ENCODE results near the gene STRA8. TPM values are rescaled to one million over a fixed set of nuclear protein-coding genes. Genes with fewer than 3 reads are reported as not detected.
"Not testable (repeated sequence)": the region's sequence is repeated elsewhere in the genome, so short reads cannot be mapped to it uniquely, and the experiment has no call there.

Gene STRA8
- total and polyA plus RNA-seq, 2 donors from 2014 or later = 0.43 TPM; not detected in 1

DNA sequence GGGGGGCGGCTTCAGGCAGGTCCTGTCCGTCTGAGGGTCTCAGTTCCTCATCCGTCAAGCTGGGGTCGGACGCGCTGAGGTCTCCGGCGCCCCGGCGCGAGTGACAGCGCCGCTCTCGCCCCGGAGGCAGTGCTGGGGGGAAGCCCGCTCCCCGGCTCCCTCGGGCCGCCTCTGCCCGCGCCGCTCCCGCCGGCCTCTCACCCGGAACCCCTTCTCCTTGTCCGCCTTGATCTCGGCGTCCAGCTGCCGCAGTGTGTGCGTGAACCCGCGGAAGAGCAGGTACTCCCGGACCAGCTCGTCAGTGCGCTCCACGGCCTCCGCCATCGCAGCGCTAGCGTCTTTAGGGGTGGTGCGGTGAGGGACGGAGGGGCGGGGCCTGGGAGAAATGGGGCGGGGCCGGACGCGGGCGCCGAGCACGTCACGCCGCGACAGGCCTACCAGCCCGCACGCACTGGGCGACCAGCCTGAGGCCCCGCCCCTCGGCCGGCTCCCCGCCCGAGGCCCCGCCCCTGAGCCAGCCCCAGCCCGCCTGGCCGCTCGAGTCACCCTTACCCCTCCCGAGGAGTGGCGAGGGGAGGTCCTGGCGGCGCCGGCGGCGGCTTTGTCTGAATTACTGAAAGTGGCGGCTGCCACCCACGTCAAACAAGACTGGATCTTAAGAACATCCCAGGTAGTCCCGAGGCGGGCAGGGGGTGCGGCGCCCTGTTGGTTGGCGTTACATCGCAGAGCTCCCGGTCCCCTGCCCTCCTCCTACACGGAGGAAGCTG is 22.3 kb upstream of the STRA8 start, which contains the start of gene WDR91:
TSS of gene WDR91 (minus strand) at position 348 of the 767 bp plus-strand sequence. CDS start at position 324, 24 bp downstream.
- H3K27ac ChIP-seq (ENCODE audit: low read depth in 2 of 2, low read length in 2 of 2) = peak within 1 kb of the TSS; percentile 94 to 96
- peaks cover 0 to 20% (median 10%) of the 10 kb centered on the region in 3 donors for H3K4me1 ChIP-seq (ENCODE audit: control insufficient read depth in 2 of 3, insufficient read depth in 2 of 3, low read depth in 1 of 3, low read length in 3 of 3)
- no peaks in the 10 kb centered on the region for H3K27me3 ChIP-seq (ENCODE audit: control insufficient read depth, insufficient read depth, low read length)
- DNase-seq (peak; percentile 96 to 99 (median 98)), FAIRE-seq (no peak)
- TF ChIP-seq CTCF (IDR thresholded peaks at IDR 0.05; ENCODE audit: borderline replicate concordance, extremely low read depth, insufficient read depth) = no peak
- peak within 1 kb of the TSS; percentile 67 to 99 (median 99) for H3K9ac ChIP-seq (ENCODE audit: low read length in 3 of 3)
- intact Hi-C loops (cut with DNase I) = no loop called here
- H3K4me3 ChIP-seq (ENCODE audit: low read length in 3 of 3) = peak within 1 kb of the TSS; percentile 86 to 96 (median 91)
- no peaks in the 10 kb centered on the region for H3K36me3 ChIP-seq (ENCODE audit: control insufficient read depth in 2 of 3, insufficient read depth in 3 of 3, low read length in 3 of 3)
- no peaks in the 10 kb centered on the region for H3K9me3 ChIP-seq (ENCODE audit: control insufficient read depth in 2 of 3, insufficient read depth in 1 of 3, low read length in 3 of 3)

- peaks cover 0 to 20% (median 8%) of the 10 kb centered on the region in 3 donors for H3K4me1 ChIP-seq (ENCODE audit: control insufficient read depth in 2 of 3, insufficient read depth in 2 of 3, low read depth in 1 of 3, low read length in 3 of 3)
- H3K9me3 ChIP-seq (ENCODE audit: control insufficient read depth in 2 of 3, insufficient read depth in 1 of 3, low read length in 3 of 3); H3K36me3 ChIP-seq (ENCODE audit: control insufficient read depth in 2 of 3, insufficient read depth in 3 of 3, low read length in 3 of 3); intact Hi-C loops (cut with DNase I); FAIRE-seq; H3K27me3 ChIP-seq (ENCODE audit: control insufficient read depth, insufficient read depth, low read length); DNase-seq: not testable (repeated sequence)
- peak overlapping the region; percentile 59 to 93 for H3K27ac ChIP-seq (ENCODE audit: low read depth in 2 of 2, low read length in 2 of 2)
- H3K4me3 ChIP-seq (ENCODE audit: low read length in 3 of 3) = peak overlapping the region; percentile 78 to 83 (median 81)
- H3K9ac ChIP-seq (ENCODE audit: low read length in 3 of 3) = peak overlapping the region; percentile 20 to 91 (median 67)
Measured at GRCh38 chr7:135211946-135212685, 21.5 kb upstream of the STRA8 start.

GRCh38 chr7:135213831-135214230 is 19.8 kb upstream of the STRA8 start:
- intact Hi-C loops (cut with DNase I) = no loop called here
- no peak for FAIRE-seq
- Histone ChIP-seq H3K4me1 (ENCODE audit: control insufficient read depth in 2 of 3, insufficient read depth in 2 of 3, low read depth in 1 of 3, low read length in 3 of 3) (peaks cover 7 to 12% (median 9%) of the 10 kb centered on the region in 3 donors), H3K4me3 (ENCODE audit: low read length in 3 of 3) (no peak overlapping the region), H3K27me3 (ENCODE audit: control insufficient read depth, insufficient read depth, low read length) (no peaks in the 10 kb centered on the region), H3K36me3 (ENCODE audit: control insufficient read depth in 2 of 3, insufficient read depth in 3 of 3, low read length in 3 of 3) (no peaks in the 10 kb centered on the region), H3K27ac (ENCODE audit: low read depth in 2 of 2, low read length in 2 of 2) (peak overlapping the region; percentile 7 to 27), H3K9me3 (ENCODE audit: control insufficient read depth in 2 of 3, insufficient read depth in 1 of 3, low read length in 3 of 3) (no peaks in the 10 kb centered on the region), H3K9ac (ENCODE audit: low read length in 3 of 3) (no peak overlapping the region)
- TF ChIP-seq CTCF (IDR thresholded peaks at IDR 0.05; ENCODE audit: borderline replicate concordance, extremely low read depth, insufficient read depth) = no peak
- no peak for DNase-seq

DNA sequence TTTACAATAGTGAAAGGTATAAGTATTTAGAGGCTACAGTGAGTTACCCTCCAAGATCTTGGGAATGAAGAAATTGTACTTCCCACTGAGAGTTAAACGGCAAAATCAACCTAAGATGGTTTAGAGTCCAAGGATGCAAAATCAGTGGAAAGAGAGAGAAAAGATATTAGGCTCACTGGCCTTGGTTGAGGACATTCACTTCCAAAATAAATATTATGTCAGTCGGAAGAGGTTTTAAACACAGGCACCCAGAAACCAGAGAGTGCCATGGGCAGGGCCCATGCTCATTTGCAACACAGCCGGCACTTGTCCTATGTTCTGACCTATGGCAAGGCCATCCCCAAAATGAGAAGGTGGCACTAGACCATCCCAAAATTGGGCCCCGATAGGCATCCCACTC is 18.5 kb upstream of the STRA8 start:
- Histone ChIP-seq H3K4me1 (ENCODE audit: control insufficient read depth in 2 of 3, insufficient read depth in 2 of 3, low read depth in 1 of 3, low read length in 3 of 3) (peaks cover 7 to 9% (median 8%) of the 10 kb centered on the region in 3 donors), H3K36me3 (ENCODE audit: control insufficient read depth in 2 of 3, insufficient read depth in 3 of 3, low read length in 3 of 3) (no peaks in the 10 kb centered on the region), H3K4me3 (ENCODE audit: low read length in 3 of 3) (no peak overlapping the region), H3K9me3 (ENCODE audit: control insufficient read depth in 2 of 3, insufficient read depth in 1 of 3, low read length in 3 of 3) (no peaks in the 10 kb centered on the region), H3K27me3 (ENCODE audit: control insufficient read depth, insufficient read depth, low read length) (no peaks in the 10 kb centered on the region), H3K9ac (ENCODE audit: low read length in 3 of 3) (no peak overlapping the region), H3K27ac (ENCODE audit: low read depth in 2 of 2, low read length in 2 of 2) (peak overlapping the region; percentile 18 to 32)
- no peak for TF ChIP-seq CTCF (IDR thresholded peaks at IDR 0.05; ENCODE audit: borderline replicate concordance, extremely low read depth, insufficient read depth)
- DNase-seq (no peak), FAIRE-seq (no peak)
- intact Hi-C loops (cut with DNase I) = no loop called here
